Nephron progenitor cell (in vitro differentiated cells): Measurements from ENCODE around the gene SDK2.
"Not testable (repeated sequence)": the region's sequence is repeated elsewhere in the genome, so short reads cannot be mapped to it uniquely, and the experiment has no call there.

Experiments used
- DNase-seq: peaks from one replicate; pipeline ENCODE4 v3.0.0; 2021
- H3K27ac Mint-ChIP-seq: 2 replicates; pipeline ENCODE4 v1.8.0; 2021; ENCODE audit warnings: mild to moderate bottlenecking, moderate library complexity, mixed read lengths
- H3K27me3 Mint-ChIP-seq: 2 replicates; pipeline ENCODE4 v1.8.0; 2021; ENCODE audit warnings: mild to moderate bottlenecking, low read depth, mixed read lengths; ENCODE audit not compliant: poor library complexity
- H3K36me3 Mint-ChIP-seq: 2 replicates; pipeline ENCODE4 v1.8.0; 2021; ENCODE audit warnings: low read depth, mixed read lengths
- H3K4me1 Mint-ChIP-seq: 2 replicates; pipeline ENCODE4 v1.8.0; 2021; ENCODE audit warnings: mixed read lengths
- H3K4me3 Mint-ChIP-seq: 2 replicates; pipeline ENCODE4 v1.8.0; 2021; ENCODE audit warnings: mild to moderate bottlenecking, moderate library complexity, mixed read lengths
- H3K9me3 Mint-ChIP-seq: 2 replicates; pipeline ENCODE4 v1.8.0; 2021; ENCODE audit warnings: mild to moderate bottlenecking, moderate library complexity, mixed read lengths
- CTCF ChIP-seq: fragments of 200-600 bp; sonication (generic); IDR thresholded peaks from 2 replicates; pipeline ENCODE4 v1.5.0; 2021; ENCODE audit warnings: antibody characterized with exemption

The SDK2 gene

GRCh38 chr17:73313526-73314127 lies 330.6 kb downstream of the SDK2 start:
- no peak for TF ChIP-seq CTCF
- H3K27ac Mint-ChIP-seq, result no peak overlapping the region
- no peak for DNase-seq
- peaks cover 45% of the 10 kb centered on the region for H3K4me1 Mint-ChIP-seq
- peaks cover 14% of the 10 kb centered on the region for H3K27me3 Mint-ChIP-seq
- peak overlapping the region; percentile 9 for H3K4me3 Mint-ChIP-seq
- H3K9me3 Mint-ChIP-seq, result no peaks in the 10 kb centered on the region
- no peaks in the 10 kb centered on the region for H3K36me3 Mint-ChIP-seq

DNA sequence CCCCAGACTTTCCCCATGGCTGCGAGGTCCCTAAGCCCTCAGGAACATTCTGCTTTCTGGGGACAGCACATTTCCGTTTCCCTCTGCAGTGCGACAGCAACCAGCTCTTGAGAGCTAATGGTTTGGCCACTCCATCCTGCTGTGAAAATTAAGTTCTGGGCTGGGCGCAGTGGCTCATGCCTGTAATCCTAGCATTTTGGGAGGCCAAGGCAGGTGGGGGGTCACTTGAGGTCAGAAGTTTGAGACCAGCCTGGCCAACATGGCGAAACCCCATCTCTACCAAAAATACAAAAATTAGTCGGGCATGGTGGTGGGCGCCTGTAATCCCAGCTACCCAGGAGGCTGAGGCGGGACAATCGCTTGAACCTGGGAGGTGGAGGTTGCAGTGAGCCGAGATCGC lies 331.4 kb downstream of the SDK2 start:
- DNase-seq, H3K36me3 Mint-ChIP-seq, H3K27ac Mint-ChIP-seq, H3K9me3 Mint-ChIP-seq: not testable (repeated sequence)
- Mint-ChIP-seq H3K4me3 (peak overlapping the region; percentile 98), H3K27me3 (peaks cover 14% of the 10 kb centered on the region), H3K4me1 (peaks cover 45% of the 10 kb centered on the region)

DNA sequence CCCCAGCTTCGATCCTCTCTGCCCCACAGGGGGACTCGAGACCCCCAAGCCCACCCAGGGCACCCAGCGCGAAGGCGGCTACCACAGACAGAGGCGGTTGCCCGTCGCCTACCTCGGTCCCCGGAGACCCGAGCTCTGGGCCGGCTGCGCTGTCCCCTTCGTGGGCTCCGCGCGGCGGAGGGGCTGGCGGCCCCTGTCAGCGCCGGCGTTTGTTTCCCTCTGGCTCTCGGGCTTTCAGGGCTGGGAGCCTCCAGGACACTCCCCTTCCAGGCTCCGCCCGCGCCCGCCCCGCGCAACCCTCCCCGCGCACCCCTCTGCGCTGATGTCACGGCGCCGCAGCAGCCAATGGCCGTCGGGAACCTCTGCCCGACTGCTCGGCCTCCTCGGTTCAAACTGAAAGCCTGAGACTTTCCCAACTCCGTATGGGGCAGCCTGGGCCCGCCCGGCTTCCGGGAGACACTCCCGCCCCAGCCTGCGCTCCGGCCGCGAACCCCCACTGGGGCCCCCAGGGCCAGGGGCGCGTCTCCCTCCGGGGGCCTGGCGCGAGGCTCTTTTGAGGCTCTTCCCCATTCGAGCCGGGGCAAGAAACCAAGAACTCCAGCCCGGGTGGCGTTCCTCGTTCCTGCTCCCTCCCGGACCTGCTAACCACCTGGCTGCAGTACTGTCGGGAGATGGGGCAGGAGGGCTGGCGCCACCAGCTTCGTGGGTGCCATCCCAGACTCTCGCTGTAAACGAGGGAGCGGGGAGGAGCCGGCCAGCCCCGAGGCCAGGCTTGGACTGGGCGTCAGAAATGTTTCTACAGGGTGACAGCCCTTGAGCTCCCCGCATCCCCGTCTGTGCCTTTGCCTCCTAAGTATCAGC lies 332.2 kb downstream of the SDK2 start, which contains the start of gene CDC42EP4:
CDC42EP4 (minus strand) TSS at position 221 of the 861 bp plus-strand sequence. CDS start 25,501 bp downstream, outside the sequence.
- H3K4me3 Mint-ChIP-seq, result peak within 1 kb of the TSS; percentile 98
- peaks cover 7% of the 10 kb centered on the region for H3K36me3 Mint-ChIP-seq
- peaks cover 14% of the 10 kb centered on the region for H3K27me3 Mint-ChIP-seq
- peak; percentile 97 for DNase-seq
- no peaks in the 10 kb centered on the region for H3K9me3 Mint-ChIP-seq
- peak within 1 kb of the TSS; percentile 54 for H3K27ac Mint-ChIP-seq
- peaks cover 44% of the 10 kb centered on the region for H3K4me1 Mint-ChIP-seq
- no peak for TF ChIP-seq CTCF

- H3K27ac Mint-ChIP-seq, result peak overlapping the region; percentile 54
Observed at GRCh38 chr17:73311428-73311780, 332.8 kb downstream of the SDK2 start.

DNA sequence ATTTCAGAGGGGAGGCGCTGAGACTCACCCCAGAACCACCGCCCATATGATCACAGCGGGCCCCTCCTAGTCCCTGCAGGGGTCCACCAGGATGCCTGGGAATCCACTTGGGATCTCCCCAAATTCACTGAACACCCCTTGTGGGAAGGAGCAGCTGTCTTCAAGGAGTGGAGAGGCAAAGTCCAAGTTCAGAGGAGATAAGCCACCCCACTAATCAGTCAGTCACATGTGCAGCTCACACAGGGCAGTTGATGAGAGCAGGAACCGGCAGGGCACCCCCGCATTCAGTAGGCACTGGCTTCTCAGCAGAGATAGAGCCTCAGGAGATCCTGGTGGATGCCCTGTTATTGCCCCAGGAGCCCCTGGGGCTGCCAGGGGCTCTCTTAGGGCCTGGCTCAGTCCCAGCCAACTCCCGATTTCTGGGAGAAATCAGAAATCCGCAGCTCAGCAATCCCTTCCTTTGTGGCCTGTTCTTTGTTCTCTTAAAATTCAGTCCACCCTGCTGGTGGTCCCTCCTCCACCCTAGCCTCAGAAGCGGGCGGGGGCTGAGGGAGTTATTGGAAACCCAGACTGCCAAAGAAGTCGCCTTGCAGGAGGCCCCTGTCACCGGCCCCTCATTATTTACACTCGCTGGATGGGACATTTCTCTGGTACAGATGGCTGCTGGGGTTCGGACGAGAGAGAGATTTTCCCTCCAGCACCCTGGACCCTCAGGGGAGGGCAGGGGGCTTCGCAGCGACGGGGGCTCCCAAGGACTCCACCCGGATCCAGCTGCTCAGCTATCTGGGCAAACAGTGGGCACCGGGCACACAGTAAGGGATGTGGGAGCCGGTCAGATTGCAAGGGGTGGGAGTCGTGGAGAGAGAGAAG lies 334.3 kb downstream of the SDK2 start:
- Mint-ChIP-seq H3K9me3 (no peaks in the 10 kb centered on the region), H3K4me1 (peaks cover 54% of the 10 kb centered on the region), H3K36me3 (peaks cover 7% of the 10 kb centered on the region), H3K4me3 (peak overlapping the region; percentile 98), H3K27me3 (peaks cover 11% of the 10 kb centered on the region), H3K27ac (peak overlapping the region; percentile 99)
- TF ChIP-seq CTCF, result no peak
- peak; percentile 57 for DNase-seq

More at GRCh38 chr17:73311428-73311780, 332.8 kb downstream of the SDK2 start:
- peaks cover 45% of the 10 kb centered on the region for H3K4me1 Mint-ChIP-seq
- peak overlapping the region; percentile 98 for H3K4me3 Mint-ChIP-seq
- no peak for TF ChIP-seq CTCF
- peaks cover 7% of the 10 kb centered on the region for H3K36me3 Mint-ChIP-seq
- H3K27me3 Mint-ChIP-seq, result peaks cover 14% of the 10 kb centered on the region
- no peaks in the 10 kb centered on the region for H3K9me3 Mint-ChIP-seq
- no peak for DNase-seq

DNA sequence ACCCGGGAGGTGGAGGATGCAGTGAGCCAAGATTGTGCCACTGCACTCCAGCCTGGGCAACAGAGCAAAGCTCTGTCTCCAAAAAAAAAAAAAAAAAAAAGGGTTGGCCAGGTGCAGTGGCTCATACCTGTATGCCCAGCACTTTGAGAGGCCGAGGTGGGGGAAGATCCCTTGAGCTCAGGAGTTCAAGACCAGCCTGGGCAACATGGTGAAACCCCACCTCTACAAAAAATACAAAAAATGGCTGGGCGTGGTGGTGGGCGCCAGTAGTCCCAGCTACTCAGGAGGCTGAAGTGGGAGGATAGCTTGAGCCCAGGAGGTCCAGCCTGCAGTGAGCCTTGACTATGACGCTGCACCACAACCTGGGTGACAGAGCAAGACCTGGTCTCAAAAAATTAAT lies 335.3 kb downstream of the SDK2 start:
- not testable (repeated sequence) for H3K27ac Mint-ChIP-seq, H3K9me3 Mint-ChIP-seq, DNase-seq, H3K27me3 Mint-ChIP-seq, H3K4me3 Mint-ChIP-seq
- peaks cover 64% of the 10 kb centered on the region for H3K4me1 Mint-ChIP-seq
- H3K36me3 Mint-ChIP-seq, result peaks cover 12% of the 10 kb centered on the region
